ENCODE data around the gene EPS8L3. TPM values are rescaled to one million over a fixed set of nuclear protein-coding genes. Genes with fewer than 3 reads are reported as not detected.

Gene EPS8L3
- total and polyA plus RNA-seq, 9 of the 15 experiments (the other 6 are each of a cell fraction or from before 2014, with no cell fraction given): 0.09 to 0.42 (median 0.14) TPM; not detected in 5

DNA sequence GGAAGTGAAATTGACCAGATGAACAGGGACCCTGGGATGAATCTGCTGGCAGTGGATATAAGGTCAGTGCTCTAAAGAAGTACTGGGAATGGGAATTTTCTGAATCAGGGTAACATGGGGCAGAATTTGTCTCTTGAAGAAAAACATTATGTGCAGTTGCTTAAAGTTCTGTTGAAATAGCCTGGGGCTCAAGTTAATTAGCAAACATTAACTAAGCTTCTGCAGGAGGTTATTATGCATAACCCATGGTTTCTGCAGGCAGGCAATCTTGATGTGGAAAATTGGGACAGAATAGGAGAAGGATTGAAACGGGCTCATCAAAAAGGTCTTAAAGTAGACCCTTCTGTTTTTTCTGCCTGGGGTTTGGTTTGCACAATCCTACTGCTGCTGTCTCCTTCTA lies 37.7 kb downstream of the EPS8L3 start:
- H2AFZ ChIP-seq (ENCODE audit: low read depth, low read length): 0 out of 2 replicates have a peak overlapping the region, but pooled peaks have one; percentile 22
- WGBS (ENCODE audit: insufficient coverage, low coverage, missing lambda C conversion rate): 43% methylated on average over 1 of the region's 1 CpG
- TF ChIP-seq, protein P1, sequence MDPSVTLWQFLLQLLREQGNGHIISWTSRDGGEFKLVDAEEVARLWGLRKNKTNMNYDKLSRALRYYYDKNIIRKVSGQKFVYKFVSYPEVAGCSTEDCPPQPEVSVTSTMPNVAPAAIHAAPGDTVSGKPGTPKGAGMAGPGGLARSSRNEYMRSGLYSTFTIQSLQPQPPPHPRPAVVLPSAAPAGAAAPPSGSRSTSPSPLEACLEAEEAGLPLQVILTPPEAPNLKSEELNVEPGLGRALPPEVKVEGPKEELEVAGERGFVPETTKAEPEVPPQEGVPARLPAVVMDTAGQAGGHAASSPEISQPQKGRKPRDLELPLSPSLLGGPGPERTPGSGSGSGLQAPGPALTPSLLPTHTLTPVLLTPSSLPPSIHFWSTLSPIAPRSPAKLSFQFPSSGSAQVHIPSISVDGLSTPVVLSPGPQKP (CRISPR knock-in tag; IDR thresholded peaks at IDR 0.05): no peak
- TF ChIP-seq, protein P2, sequence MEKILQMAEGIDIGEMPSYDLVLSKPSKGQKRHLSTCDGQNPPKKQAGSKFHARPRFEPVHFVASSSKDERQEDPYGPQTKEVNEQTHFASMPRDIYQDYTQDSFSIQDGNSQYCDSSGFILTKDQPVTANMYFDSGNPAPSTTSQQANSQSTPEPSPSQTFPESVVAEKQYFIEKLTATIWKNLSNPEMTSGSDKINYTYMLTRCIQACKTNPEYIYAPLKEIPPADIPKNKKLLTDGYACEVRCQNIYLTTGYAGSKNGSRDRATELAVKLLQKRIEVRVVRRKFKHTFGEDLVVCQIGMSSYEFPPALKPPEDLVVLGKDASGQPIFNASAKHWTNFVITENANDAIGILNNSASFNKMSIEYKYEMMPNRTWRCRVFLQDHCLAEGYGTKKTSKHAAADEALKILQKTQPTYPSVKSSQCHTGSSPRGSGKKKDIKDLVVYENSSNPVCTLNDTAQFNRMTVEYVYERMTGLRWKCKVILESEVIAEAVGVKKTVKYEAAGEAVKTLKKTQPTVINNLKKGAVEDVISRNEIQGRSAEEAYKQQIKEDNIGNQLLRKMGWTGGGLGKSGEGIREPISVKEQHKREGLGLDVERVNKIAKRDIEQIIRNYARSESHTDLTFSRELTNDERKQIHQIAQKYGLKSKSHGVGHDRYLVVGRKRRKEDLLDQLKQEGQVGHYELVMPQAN (IDR thresholded peaks at IDR 0.05; ENCODE audit: borderline replicate concordance): no peak
- 0 out of 4 replicates have a peak, but pooled peaks of 1 of the 2 experiments have one; percentile 1 for TF ChIP-seq TBL1XR1 (IDR thresholded peaks at IDR 0.05; ENCODE audit: low read length in 2 of 2)
- 0 out of 2 replicates have a peak, but pooled peaks have one; percentile 15 for TF ChIP-seq ZNF507 (tag; conservative IDR thresholded peaks at IDR 0.05)
- no peak overlapping the region for H3K9ac ChIP-seq (ENCODE audit: insufficient read depth in 1 of 2, low read depth in 2 of 2, low read length in 2 of 2)
- peak overlapping the region; percentile 48; the same call in 1 of the 2 replicates for H3K4me2 ChIP-seq (ENCODE audit: insufficient read depth, low read length)
- H3K27ac ChIP-seq (ENCODE audit: extremely low read depth, low read depth, low read length): no peak overlapping the region; the same call in 2 of the 3 replicates
- H3K9me1 ChIP-seq (ENCODE audit: control insufficient read depth, insufficient read depth, low read length): no peaks in the 10 kb centered on the region
- intact Hi-C loops (cut with micrococcal nuclease): no loop called here
- H3K79me2 ChIP-seq (ENCODE audit: control insufficient read depth, insufficient read depth, low read length): no peaks in the 10 kb centered on the region
- BruUV-seq (replicated peaks): no TSS peak
- ChIA-PET CTCF (ENCODE audit: low intra/inter-chr PET ratio) (no interaction called here), POLR2A (interaction anchor here (1.1 to 1.2 kb wide), 2 partner anchors 8 to 192 kb away, joined by 3 read pairs; no protein-coding TSS in a partner anchor)
- peaks cover 11% of the 10 kb centered on the region for H3K9me3 ChIP-seq (replicated peaks; ENCODE audit: control insufficient read depth, insufficient read depth, low read depth, low read length)
- H3K36me3 ChIP-seq (ENCODE audit: control insufficient read depth, insufficient read depth, low read length): no peaks in the 10 kb centered on the region
- no peak for ATAC-seq
- H3K4me1 ChIP-seq (replicated peaks in 1 of 2; ENCODE audit: control insufficient read depth in 2 of 2, insufficient read depth in 2 of 2, low read length in 2 of 2): peaks cover 0 to 12% of the 10 kb centered on the region in 2 experiments; a peak in 3 of 5 replicates
- H3K4me3 ChIP-seq: no peak overlapping the region
- no peak for DNase-seq (ENCODE audit: extremely low read depth in 1 of 4, low spot score in 3 of 4)
- in situ Hi-C loops (cut with MboI): no loop called here
- FAIRE-seq: no peak
- H3K27me3 ChIP-seq (ENCODE audit: control insufficient read depth in 2 of 2, insufficient read depth in 2 of 2, low read length in 2 of 2): peaks cover 0 to 3% of the 10 kb centered on the region in 2 experiments; a peak in 1 of 5 replicates
- no peaks in the 10 kb centered on the region for H4K20me1 ChIP-seq (replicated peaks; ENCODE audit: control insufficient read depth, insufficient read depth, low read length)
